HCT116 (cell line): ENCODE data around the gene TTC27.

Experiments
- CEBPB ChIP-seq: IDR thresholded peaks from 2 replicates; pipeline ENCODE4 v1.6.1; 2012; ENCODE audit warnings: low read depth
- CTCF ChIP-seq, 3 experiments: fragments of 200-600 bp in 1 of 3; sonication (generic) in 1 of 3; IDR thresholded peaks in 2 of 3; conservative IDR thresholded peaks in 1 of 3; 2 replicates each; pipeline ENCODE4 v1.5.1; 2012 to 2017; ENCODE audit warnings: low read depth in 2 of 3, low read length in 2 of 3, antibody characterized with exemption in 1 of 3, borderline replicate concordance in 1 of 3, control low read depth in 1 of 3, mild to moderate bottlenecking in 1 of 3, mixed read lengths in 1 of 3, mixed run types in 1 of 3, moderate library complexity in 1 of 3; ENCODE audit not compliant: insufficient read depth in 1 of 3
- EZH2 ChIP-seq: fragments of 200-600 bp; sonication (generic); IDR thresholded peaks from 2 replicates; pipeline ENCODE4 v1.6.1; 2017; ENCODE audit warnings: antibody characterized with exemption, mixed run types
- POLR2AphosphoS5 ChIP-seq: IDR thresholded peaks from 2 replicates; pipeline ENCODE4 v1.6.1; 2011; ENCODE audit warnings: mild to moderate bottlenecking, low read depth, low read length, moderate library complexity
- RAD21 ChIP-seq: IDR thresholded peaks from 2 replicates; pipeline ENCODE4 v1.6.1; 2012; ENCODE audit warnings: low read depth, mild to moderate bottlenecking
- REST ChIP-seq: IDR thresholded peaks from 2 replicates; pipeline ENCODE4 v1.6.1; 2012; ENCODE audit warnings: low read depth
- SIN3A ChIP-seq: IDR thresholded peaks from 2 replicates; pipeline ENCODE4 v1.6.1; 2012; ENCODE audit warnings: low read depth
- SRF ChIP-seq: IDR thresholded peaks from 2 replicates; pipeline ENCODE4 v1.6.1; 2012; ENCODE audit warnings: low read depth
- TCF7L2 ChIP-seq: IDR thresholded peaks from 2 replicates; pipeline ENCODE4 v1.7.0; 2011; ENCODE audit warnings: borderline replicate concordance, inconsistent platforms; ENCODE audit not compliant: insufficient read depth, insufficient read length; ENCODE audit errors: extremely low read depth

GRCh38 chr2:32801741-32802140 is 173.9 kb downstream of the TTC27 start:
- TF ChIP-seq CEBPB, result no peak
- TF ChIP-seq POLR2AphosphoS5, result no peak
- no peak for TF ChIP-seq CTCF (IDR thresholded peaks at IDR 0.05 in 2 of 3, conservative IDR thresholded peaks at IDR 0.05 in 1 of 3; ENCODE audit: borderline replicate concordance in 1 of 3, insufficient read depth in 1 of 3, low read depth in 2 of 3, low read length in 2 of 3)
- TF ChIP-seq EZH2, result no peak
- TF ChIP-seq SRF, result no peak
- no peak for TF ChIP-seq RAD21
- no peak for TF ChIP-seq REST
- TF ChIP-seq SIN3A, result no peak
- TF ChIP-seq TCF7L2, result no peak
